Progenitor cell of endocrine pancreas (in vitro differentiated cells): Measurements from ENCODE around the gene PRKCH. TPM values are rescaled to one million over a fixed set of nuclear protein-coding genes. Genes with fewer than 3 reads are reported as not detected.

Source experiments
- DNase-seq: peaks from one replicate; pipeline ENCODE4 v3.0.0; 2021; ENCODE audit warnings: low spot score; ENCODE audit not compliant: unreplicated experiment
- H3K27ac Mint-ChIP-seq: 2 replicates; pipeline ENCODE4 v1.8.0; 2021; ENCODE audit warnings: mild to moderate bottlenecking, moderate library complexity, mixed read lengths
- H3K27me3 Mint-ChIP-seq: 2 replicates; pipeline ENCODE4 v1.8.0; 2021; ENCODE audit warnings: mixed read lengths
- H3K36me3 Mint-ChIP-seq: 2 replicates; pipeline ENCODE4 v1.8.0; 2022; ENCODE audit warnings: mixed read lengths; ENCODE audit not compliant: insufficient read depth
- H3K4me1 Mint-ChIP-seq: 2 replicates; pipeline ENCODE4 v1.8.0; 2021; ENCODE audit warnings: low read depth, mixed read lengths
- H3K4me3 Mint-ChIP-seq: 2 replicates; pipeline ENCODE4 v1.8.0; 2021; ENCODE audit warnings: low read depth, mild to moderate bottlenecking, moderate library complexity, mixed read lengths
- H3K9me3 Mint-ChIP-seq: 2 replicates; pipeline ENCODE4 v1.8.0; 2021; ENCODE audit warnings: low read depth, mixed read lengths
- CTCF ChIP-seq: fragments of 200-600 bp; sonication (generic); IDR thresholded peaks from one replicate; pipeline ENCODE4 v1.5.0; 2021; ENCODE audit warnings: antibody characterized with exemption, mild to moderate bottlenecking; ENCODE audit not compliant: unreplicated experiment
- total RNA-seq: library from RNA; stranded (reverse); gene quantifications from 2 replicates; pipeline ENCODE4 v1.2.1, GENCODE V29; 2021

PRKCH gene
- total RNA-seq, 1 donor from 2014 or later = 4.5 TPM

- no peak for TF ChIP-seq CTCF
- Mint-ChIP-seq H3K4me1 (peaks cover 22% of the 10 kb centered on the region), H3K4me3 (no peak overlapping the region), H3K9me3 (no peaks in the 10 kb centered on the region), H3K27me3 (no peaks in the 10 kb centered on the region), H3K27ac (no peak overlapping the region), H3K36me3 (no peaks in the 10 kb centered on the region)
- no peak for DNase-seq
These were observed 211.4 kb downstream of the PRKCH start for GRCh38 chr14:61532763-61533162.

- peaks cover 30% of the 10 kb centered on the region for H3K4me1 Mint-ChIP-seq
- H3K27me3 Mint-ChIP-seq = no peaks in the 10 kb centered on the region
These were observed 212.3 kb downstream of the PRKCH start for GRCh38 chr14:61533513-61534255.

GRCh38 chr14:61535032-61535431, 213.7 kb downstream of the PRKCH start:
- peaks cover 33% of the 10 kb centered on the region for H3K4me1 Mint-ChIP-seq
- TF ChIP-seq CTCF = no peak
- H3K27ac Mint-ChIP-seq = no peak overlapping the region
- no peaks in the 10 kb centered on the region for H3K9me3 Mint-ChIP-seq
- no peaks in the 10 kb centered on the region for H3K36me3 Mint-ChIP-seq
- H3K4me3 Mint-ChIP-seq = no peak overlapping the region
- DNase-seq = no peak
- H3K27me3 Mint-ChIP-seq = no peaks in the 10 kb centered on the region

More at GRCh38 chr14:61533513-61534255, 212.3 kb downstream of the PRKCH start:
- H3K4me3 Mint-ChIP-seq = no peak overlapping the region
- TF ChIP-seq CTCF = no peak
- no peaks in the 10 kb centered on the region for H3K36me3 Mint-ChIP-seq
- DNase-seq = no peak
- H3K9me3 Mint-ChIP-seq = no peaks in the 10 kb centered on the region
- H3K27ac Mint-ChIP-seq = no peak overlapping the region

GRCh38 chr14:61535458-61535857, 214.1 kb downstream of the PRKCH start:
- Mint-ChIP-seq H3K9me3 (no peaks in the 10 kb centered on the region), H3K27me3 (no peaks in the 10 kb centered on the region), H3K36me3 (no peaks in the 10 kb centered on the region), H3K4me1 (peaks cover 33% of the 10 kb centered on the region), H3K4me3 (no peak overlapping the region), H3K27ac (no peak overlapping the region)
- TF ChIP-seq CTCF = no peak
- DNase-seq = no peak

- TF ChIP-seq CTCF = no peak
- H3K4me3 Mint-ChIP-seq = no peak overlapping the region
- peaks cover 33% of the 10 kb centered on the region for H3K4me1 Mint-ChIP-seq
- no peak for DNase-seq
- H3K27me3 Mint-ChIP-seq = no peaks in the 10 kb centered on the region
- H3K27ac Mint-ChIP-seq = peak overlapping the region; percentile 95
- H3K36me3 Mint-ChIP-seq = no peaks in the 10 kb centered on the region
- H3K9me3 Mint-ChIP-seq = no peaks in the 10 kb centered on the region
These were observed 215.5 kb downstream of the PRKCH start for GRCh38 chr14:61536661-61537562.
